Fibroblast of pulmonary artery (primary cell): ENCODE results near the gene LRRC27.

Experiments used
- DNase-seq: peaks from one replicate; pipeline ENCODE4 v3.0.0-alpha.2; 2010; ENCODE audit warnings: low read depth
- H3K4me3 ChIP-seq: replicated peaks from 2 replicates; pipeline ENCODE4 v1.5.1; 2011; ENCODE audit warnings: low read depth, mild to moderate bottlenecking, control low read depth, low read length, moderate library complexity
- TF ChIP-seq, protein P1 (sequence below): IDR thresholded peaks from 2 replicates; pipeline ENCODE4 v1.5.1; 2011; ENCODE audit warnings: mild to moderate bottlenecking, control low read depth, low read length, inconsistent platforms; ENCODE audit errors: missing control alignments

The LRRC27 gene

DNA sequence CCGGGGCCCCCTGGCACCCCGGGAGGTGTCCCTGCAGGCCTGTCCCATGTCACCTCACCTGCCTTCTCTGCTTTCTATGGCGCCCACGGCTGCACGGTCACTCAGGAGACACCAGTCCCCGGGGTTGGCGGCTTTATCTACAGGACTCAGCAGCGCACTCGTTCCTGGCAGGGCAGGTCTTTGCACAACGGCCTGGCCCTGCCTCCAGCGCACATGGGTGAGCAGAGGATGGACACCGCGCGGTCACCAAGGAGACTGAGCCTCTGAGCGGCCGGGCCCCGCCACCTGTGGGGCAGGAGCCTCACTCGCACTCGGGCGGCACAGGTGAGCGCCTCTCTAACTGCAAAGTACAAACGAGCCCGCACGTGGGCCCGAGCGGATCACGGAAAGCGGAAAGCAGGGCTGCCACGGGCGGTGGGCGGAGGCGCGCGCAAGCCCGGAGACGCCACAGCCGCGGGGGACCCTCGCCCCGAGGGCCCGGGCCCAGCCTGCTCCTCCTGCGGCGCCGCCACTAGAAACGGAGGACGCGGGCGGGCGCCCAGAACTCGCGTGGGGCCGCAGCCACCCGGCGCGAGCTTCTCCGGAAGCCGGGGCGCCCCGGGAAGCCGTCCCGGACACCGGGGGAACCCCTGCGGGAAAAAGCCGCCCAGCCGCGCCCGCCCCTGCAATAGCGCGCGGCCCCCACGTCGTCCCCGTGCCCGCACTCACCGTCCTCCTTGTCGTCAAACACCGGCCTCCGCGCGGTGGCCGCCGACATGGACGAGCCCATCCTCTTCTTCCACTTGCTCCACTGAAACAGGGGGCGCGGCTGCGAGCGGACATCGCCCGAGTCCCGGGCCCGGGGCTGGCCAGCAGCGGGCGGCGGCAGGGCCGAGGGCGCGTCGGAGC is 24.9 kb upstream of the LRRC27 start:
- DNase-seq: peak; percentile 10
- peak overlapping the region; percentile 45 for H3K4me3 ChIP-seq
- TF ChIP-seq, protein P1, sequence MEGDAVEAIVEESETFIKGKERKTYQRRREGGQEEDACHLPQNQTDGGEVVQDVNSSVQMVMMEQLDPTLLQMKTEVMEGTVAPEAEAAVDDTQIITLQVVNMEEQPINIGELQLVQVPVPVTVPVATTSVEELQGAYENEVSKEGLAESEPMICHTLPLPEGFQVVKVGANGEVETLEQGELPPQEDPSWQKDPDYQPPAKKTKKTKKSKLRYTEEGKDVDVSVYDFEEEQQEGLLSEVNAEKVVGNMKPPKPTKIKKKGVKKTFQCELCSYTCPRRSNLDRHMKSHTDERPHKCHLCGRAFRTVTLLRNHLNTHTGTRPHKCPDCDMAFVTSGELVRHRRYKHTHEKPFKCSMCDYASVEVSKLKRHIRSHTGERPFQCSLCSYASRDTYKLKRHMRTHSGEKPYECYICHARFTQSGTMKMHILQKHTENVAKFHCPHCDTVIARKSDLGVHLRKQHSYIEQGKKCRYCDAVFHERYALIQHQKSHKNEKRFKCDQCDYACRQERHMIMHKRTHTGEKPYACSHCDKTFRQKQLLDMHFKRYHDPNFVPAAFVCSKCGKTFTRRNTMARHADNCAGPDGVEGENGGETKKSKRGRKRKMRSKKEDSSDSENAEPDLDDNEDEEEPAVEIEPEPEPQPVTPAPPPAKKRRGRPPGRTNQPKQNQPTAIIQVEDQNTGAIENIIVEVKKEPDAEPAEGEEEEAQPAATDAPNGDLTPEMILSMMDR: no peak

DNA sequence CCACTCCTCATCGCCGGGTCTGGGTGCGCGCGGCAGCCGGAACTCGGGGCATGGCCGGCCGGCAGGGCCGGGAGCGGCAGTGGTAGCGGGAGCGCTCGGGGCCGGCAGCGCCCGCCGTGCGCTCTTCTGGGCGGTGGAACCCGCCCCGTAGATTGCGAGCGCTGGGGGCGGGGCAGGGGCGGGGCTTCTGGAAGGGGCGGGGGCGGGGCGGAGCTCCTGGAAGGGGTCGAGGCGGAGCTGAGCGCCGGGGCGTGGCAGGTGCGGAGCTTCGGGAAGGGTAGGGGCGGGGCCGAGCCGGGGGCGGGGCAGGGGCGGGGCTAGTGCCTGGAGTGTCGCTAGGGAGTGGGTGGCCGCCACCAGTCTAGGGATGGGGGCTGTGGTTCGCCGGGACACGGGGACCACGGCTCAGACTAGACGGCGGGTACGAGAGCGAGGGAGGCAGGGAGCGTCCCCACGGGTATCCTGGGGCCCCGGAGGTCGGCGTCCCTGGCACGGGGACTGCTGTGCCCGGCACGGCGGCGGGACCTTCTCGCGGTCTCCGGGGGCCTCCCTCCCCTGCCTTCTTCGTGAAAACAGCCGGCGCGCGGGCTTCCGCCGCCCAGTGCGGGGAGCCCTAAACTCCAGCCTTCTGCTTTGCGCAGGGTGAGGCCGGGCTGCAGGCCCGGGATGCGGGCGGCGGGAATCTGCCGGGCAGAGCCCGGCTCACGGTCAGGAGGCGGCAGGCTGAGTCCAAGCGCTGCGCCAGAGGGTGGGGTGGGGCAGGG is 24.0 kb upstream of the LRRC27 start, which contains the start of gene STK32C:
STK32C (minus strand) TSS at position 128 of the 764 bp plus-strand sequence; CDS start at position 11, 117 bp downstream.
- TF ChIP-seq, protein P1: no peak
- peak; percentile 90 for DNase-seq
- peak within 1 kb of the TSS; percentile 76 for H3K4me3 ChIP-seq

DNA sequence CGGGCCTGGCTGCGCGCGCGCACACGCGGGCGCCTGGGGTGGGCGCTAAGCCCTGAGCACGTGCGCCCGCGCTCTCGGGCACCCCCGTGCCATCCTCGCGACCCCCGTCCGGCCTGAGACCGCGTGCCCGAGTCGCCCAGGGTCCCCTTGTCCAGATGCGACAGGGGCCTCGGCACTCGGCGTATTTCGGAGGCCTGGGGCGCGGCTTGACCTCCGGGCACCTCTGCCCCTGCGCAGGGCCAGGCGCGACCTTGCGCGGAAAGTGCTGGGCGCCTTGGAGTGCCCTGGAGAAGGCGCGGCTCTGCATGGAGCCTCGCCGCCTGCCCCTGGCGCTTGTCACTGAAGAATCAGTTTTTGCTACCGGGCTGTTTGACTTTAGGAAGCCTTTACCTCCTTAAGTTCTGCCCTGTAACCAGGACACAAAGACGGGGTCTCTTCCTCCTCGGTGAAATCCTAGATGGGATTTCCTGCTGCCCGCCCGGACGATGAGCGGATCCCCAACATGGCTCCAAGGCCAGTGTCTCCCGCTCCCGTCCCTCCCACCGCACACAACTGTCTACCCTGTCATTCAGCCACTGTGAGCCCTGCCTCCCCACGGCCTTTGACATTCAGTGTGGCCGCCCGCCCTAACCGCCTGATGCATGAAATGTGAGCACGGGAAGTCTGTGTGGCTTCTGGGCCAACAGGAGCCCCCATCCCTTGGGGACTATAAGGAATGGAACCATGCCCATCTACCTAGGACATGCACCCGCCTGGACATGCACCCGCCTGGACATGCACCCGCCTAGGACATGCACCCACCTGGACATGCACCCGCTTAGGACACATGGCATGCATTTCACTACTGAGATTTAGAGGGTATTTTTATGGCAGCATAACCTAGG is 23.2 kb upstream of the LRRC27 start:
- TF ChIP-seq, protein P1: no peak
- DNase-seq: no peak

DNA sequence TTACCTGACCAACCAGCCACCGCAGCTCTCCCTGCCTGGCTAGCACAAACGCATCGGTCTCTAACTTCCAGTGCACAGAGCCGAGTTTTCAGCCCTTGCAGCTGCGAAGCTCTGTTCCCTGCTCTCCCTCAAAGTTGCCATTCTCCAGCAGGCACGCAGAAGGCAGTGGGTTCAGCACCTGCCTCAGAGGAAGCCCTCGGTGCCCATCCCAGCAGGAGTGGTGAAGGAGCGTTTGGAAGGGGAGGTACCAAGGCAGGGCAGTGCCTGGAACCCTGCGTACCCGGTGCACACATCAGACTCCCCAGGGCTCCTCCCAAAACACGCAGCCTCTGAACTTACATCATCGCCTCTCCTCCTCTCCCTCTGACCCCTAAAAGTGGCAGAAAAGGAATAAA is 22.5 kb upstream of the LRRC27 start:
- TF ChIP-seq, protein P1: no peak
- no peak for DNase-seq
- no peak overlapping the region for H3K4me3 ChIP-seq

More for the DNA sequence above, 23.2 kb upstream of the LRRC27 start:
- H3K4me3 ChIP-seq: peak overlapping the region; percentile 76

DNA sequence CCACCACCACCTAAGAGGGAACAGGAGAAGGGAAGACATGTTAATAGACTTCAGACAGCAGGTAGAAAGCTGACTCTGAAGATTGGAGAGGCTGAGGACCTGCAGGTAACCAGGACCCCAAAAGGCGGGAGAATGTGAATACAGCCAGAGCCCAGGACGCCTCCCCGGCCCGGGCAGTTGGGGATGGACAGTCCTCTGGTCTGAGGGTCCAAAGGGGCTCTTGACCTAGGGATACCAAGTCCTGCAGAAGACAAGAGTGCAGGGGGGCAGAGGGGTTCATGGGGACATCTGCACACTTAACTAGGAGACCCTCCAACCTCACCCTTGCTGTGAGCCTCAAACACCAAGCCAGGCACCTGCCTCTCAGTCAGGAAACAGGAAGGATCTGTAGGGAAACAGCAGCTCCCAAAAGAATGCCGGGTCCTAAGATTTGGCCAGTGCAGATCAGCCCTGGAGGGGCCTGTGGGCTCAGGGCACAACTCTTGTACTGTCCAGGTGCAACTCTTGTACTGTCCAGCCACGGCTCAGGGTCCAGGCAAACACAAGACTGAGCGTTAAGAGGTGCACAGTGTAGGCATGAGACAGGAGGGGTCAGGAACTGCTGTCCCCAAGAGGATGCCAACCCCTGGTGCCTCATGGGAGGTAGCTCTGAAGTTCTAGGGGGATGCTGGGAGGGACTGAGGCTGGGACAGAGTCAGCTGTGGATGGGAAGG is 22.0 kb upstream of the LRRC27 start:
- TF ChIP-seq, protein P1: no peak
- H3K4me3 ChIP-seq: no peak overlapping the region
- DNase-seq: no peak
